MM.1S (cell line): ENCODE data around the gene CACNA1D.

Experiments used
- DNase-seq: peaks from one replicate; pipeline ENCODE4 v3.0.0-alpha.2; 2015
- H2AFZ ChIP-seq: fragments of 300-600 bp; sonication (generic); 2 replicates; pipeline ENCODE4 v1.6.0; 2016; ENCODE audit warnings: antibody characterized with exemption, low read length
- H3F3A ChIP-seq: fragments of 300-600 bp; sonication (generic); 2 replicates; pipeline ENCODE4 v1.6.1; 2016; ENCODE audit warnings: mild to moderate bottlenecking, antibody characterized with exemption, low read length, moderate library complexity, mixed read lengths; ENCODE audit not compliant: insufficient read depth
- H3K27ac ChIP-seq: fragments of 300-600 bp; sonication (generic); 2 replicates; pipeline ENCODE4 v1.5.1; 2016; ENCODE audit warnings: mild to moderate bottlenecking, low read length
- H3K27me3 ChIP-seq: fragments of 300-600 bp; sonication (generic); replicated peaks from 2 replicates; pipeline ENCODE4 v1.6.0; 2016; ENCODE audit warnings: low read length; ENCODE audit not compliant: insufficient read depth
- H3K36me3 ChIP-seq: fragments of 300-600 bp; sonication (generic); replicated peaks from 2 replicates; pipeline ENCODE4 v1.6.1; 2016; ENCODE audit warnings: mild to moderate bottlenecking, low read length, mixed read lengths; ENCODE audit not compliant: insufficient read depth
- H3K4me1 ChIP-seq: fragments of 300-600 bp; sonication (generic); 2 replicates; pipeline ENCODE4 v1.6.1; 2016; ENCODE audit warnings: low read length, mixed read lengths
- H3K4me2 ChIP-seq: fragments of 300-600 bp; sonication (generic); 2 replicates; pipeline ENCODE4 v1.6.0; 2016; ENCODE audit warnings: low read depth, low read length
- H3K4me3 ChIP-seq: fragments of 300-600 bp; sonication (generic); 2 replicates; pipeline ENCODE4 v1.5.1; 2016; ENCODE audit warnings: low read length, mixed read lengths
- H3K79me2 ChIP-seq: fragments of 300-600 bp; sonication (generic); 2 replicates; pipeline ENCODE4 v1.6.1; 2016; ENCODE audit warnings: mixed run types, low read length, mixed read lengths
- H3K9ac ChIP-seq: fragments of 300-600 bp; sonication (generic); 2 replicates; pipeline ENCODE4 v1.6.1; 2016; ENCODE audit warnings: low read length, mixed read lengths
- H3K9me2 ChIP-seq: fragments of 300-600 bp; sonication (generic); replicated peaks from 2 replicates; pipeline ENCODE4 v1.6.1; 2016; ENCODE audit warnings: mild to moderate bottlenecking, low read length, mixed read lengths; ENCODE audit not compliant: insufficient read depth
- H3K9me3 ChIP-seq: fragments of 300-600 bp; sonication (generic); replicated peaks from 2 replicates; pipeline ENCODE4 v1.6.1; 2016; ENCODE audit warnings: mild to moderate bottlenecking, low read length, mixed read lengths; ENCODE audit not compliant: insufficient read depth
- H4K20me1 ChIP-seq: fragments of 300-600 bp; sonication (generic); 2 replicates; pipeline ENCODE4 v1.6.1; 2016; ENCODE audit warnings: mild to moderate bottlenecking, low read length, moderate library complexity, mixed read lengths; ENCODE audit not compliant: insufficient read depth
- EZH2 ChIP-seq: fragments of 300-600 bp; sonication (generic); optimal IDR thresholded peaks from 2 replicates; pipeline ENCODE3; 2017; ENCODE audit warnings: low read depth, mild to moderate bottlenecking, antibody characterized with exemption, low read length, mixed read lengths
- EZH2phosphoT487 ChIP-seq: fragments of 300-600 bp; sonication (generic); IDR thresholded peaks from 2 replicates; pipeline ENCODE4 v1.6.1; 2018; ENCODE audit warnings: antibody characterized with exemption, low read length
- TF ChIP-seq, protein P1 (sequence below): fragments of 300-600 bp; sonication (generic); IDR thresholded peaks from 2 replicates; pipeline ENCODE4 v1.5.1; 2016; ENCODE audit warnings: antibody characterized with exemption, low read length, mixed read lengths

Gene CACNA1D

DNA sequence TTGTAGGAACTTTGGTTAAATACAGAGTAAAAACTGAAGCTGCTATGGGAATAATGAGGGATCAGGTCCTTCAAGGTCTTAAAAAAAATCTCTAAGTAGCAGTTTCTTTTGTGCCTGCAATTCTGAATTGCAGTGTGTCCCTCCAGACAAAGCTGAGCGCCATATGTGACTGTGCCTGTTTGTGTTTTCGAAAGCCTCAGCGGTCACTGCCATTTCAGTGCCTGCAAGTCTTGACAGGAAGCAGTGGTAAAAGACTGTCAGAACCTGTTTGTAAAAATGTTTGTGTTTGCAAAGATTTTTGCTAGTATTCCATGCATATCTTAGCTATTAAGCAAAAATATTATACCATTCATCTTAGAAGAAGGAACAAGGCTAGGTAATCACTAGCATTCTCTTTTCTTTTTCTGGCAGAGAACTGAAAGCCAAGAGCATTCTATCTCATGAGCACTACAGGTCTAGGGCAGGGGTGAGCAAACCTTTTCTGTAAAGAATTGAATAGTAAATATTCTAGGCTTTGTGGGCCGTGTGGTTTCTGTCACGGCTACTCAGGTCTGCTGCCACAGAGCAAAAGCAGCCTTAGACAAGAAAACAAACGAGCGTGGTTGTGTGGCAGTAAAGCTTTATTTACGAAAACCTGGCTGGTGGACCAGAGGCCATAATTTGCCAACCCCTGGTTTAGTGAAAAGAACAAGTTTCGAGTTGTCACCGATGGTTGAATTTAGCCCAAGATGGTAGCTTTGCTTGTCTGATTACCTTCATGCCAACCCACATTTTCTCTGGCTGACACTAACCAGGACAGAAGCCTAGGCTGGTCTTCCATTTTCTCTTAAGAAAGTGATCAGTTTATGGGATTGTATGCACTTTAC is 134.4 kb downstream of the CACNA1D start:
- H3K36me3 ChIP-seq, result no peaks in the 10 kb centered on the region
- H3K4me3 ChIP-seq, result no peak overlapping the region
- DNase-seq, result no peak
- no peak overlapping the region for H2AFZ ChIP-seq
- no peak overlapping the region for H3K9ac ChIP-seq
- H3K4me1 ChIP-seq, result no peaks in the 10 kb centered on the region
- no peaks in the 10 kb centered on the region for H3K27me3 ChIP-seq
- no peaks in the 10 kb centered on the region for H3K79me2 ChIP-seq
- H3K27ac ChIP-seq, result no peak overlapping the region
- H3K4me2 ChIP-seq, result no peak overlapping the region
- no peaks in the 10 kb centered on the region for H4K20me1 ChIP-seq
- no peak for TF ChIP-seq EZH2phosphoT487
- TF ChIP-seq, protein P1, sequence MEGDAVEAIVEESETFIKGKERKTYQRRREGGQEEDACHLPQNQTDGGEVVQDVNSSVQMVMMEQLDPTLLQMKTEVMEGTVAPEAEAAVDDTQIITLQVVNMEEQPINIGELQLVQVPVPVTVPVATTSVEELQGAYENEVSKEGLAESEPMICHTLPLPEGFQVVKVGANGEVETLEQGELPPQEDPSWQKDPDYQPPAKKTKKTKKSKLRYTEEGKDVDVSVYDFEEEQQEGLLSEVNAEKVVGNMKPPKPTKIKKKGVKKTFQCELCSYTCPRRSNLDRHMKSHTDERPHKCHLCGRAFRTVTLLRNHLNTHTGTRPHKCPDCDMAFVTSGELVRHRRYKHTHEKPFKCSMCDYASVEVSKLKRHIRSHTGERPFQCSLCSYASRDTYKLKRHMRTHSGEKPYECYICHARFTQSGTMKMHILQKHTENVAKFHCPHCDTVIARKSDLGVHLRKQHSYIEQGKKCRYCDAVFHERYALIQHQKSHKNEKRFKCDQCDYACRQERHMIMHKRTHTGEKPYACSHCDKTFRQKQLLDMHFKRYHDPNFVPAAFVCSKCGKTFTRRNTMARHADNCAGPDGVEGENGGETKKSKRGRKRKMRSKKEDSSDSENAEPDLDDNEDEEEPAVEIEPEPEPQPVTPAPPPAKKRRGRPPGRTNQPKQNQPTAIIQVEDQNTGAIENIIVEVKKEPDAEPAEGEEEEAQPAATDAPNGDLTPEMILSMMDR, result no peak
- TF ChIP-seq EZH2, result no peak
- H3K9me2 ChIP-seq, result no peaks in the 10 kb centered on the region
- H3F3A ChIP-seq, result no peaks in the 10 kb centered on the region
- H3K9me3 ChIP-seq, result no peaks in the 10 kb centered on the region

DNA sequence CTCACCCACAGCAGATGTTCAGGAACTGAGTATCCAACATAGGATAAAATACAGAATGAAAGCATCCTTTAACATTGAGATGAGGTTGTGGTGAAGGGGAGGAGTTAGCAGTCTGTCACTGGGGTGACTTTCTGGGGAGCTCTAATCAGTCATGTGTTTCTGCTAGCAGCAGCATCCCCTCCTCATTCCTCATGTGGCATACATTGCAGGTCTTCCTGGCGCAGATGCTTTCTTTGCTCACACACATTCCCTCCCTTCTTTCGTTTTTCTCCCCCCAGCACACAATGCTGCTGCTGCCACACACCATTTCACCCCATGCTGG is 135.0 kb downstream of the CACNA1D start:
- Histone ChIP-seq H3K4me2 (no peak overlapping the region), H3K9ac (no peak overlapping the region), H4K20me1 (no peaks in the 10 kb centered on the region)

DNA sequence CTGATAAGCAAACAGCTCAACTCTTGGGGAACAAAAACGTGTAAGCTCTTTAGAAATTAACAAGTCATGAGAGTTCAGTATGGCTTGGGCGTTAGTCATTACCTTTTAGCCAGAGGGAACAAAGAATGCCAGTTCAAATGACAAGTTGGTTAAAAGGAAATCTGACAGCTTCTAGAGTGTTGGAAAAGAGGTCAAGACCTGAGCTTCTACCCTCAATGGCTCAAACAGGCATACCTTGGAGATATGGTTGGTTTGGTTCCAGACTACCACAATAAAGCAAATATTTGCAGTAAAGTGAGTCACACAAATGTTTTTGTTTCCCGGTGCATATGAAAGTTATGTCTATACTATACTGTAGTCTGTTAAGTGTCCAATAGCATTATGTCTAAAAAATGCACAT is 136.1 kb downstream of the CACNA1D start:
- TF ChIP-seq, protein P1, result no peak

More for the DNA sequence above, 135.0 kb downstream of the CACNA1D start:
- no peak overlapping the region for H2AFZ ChIP-seq
- no peak for DNase-seq
- no peaks in the 10 kb centered on the region for H3K9me2 ChIP-seq
- H3F3A ChIP-seq, result no peaks in the 10 kb centered on the region
- H3K4me1 ChIP-seq, result no peaks in the 10 kb centered on the region
- TF ChIP-seq, protein P1, result no peak
- TF ChIP-seq EZH2, result no peak
- TF ChIP-seq EZH2phosphoT487, result no peak
- no peaks in the 10 kb centered on the region for H3K36me3 ChIP-seq
- H3K4me3 ChIP-seq, result no peak overlapping the region
- H3K79me2 ChIP-seq, result no peaks in the 10 kb centered on the region
- H3K9me3 ChIP-seq, result no peaks in the 10 kb centered on the region
- no peaks in the 10 kb centered on the region for H3K27me3 ChIP-seq
- no peak overlapping the region for H3K27ac ChIP-seq

More for the DNA sequence above, 136.1 kb downstream of the CACNA1D start:
- H3K27ac ChIP-seq, result no peak overlapping the region
- H3K9me3 ChIP-seq, result no peaks in the 10 kb centered on the region
- no peaks in the 10 kb centered on the region for H3K9me2 ChIP-seq
- no peaks in the 10 kb centered on the region for H3K27me3 ChIP-seq
- no peak overlapping the region for H3K4me3 ChIP-seq
- no peak for DNase-seq
- no peaks in the 10 kb centered on the region for H4K20me1 ChIP-seq
- no peaks in the 10 kb centered on the region for H3K36me3 ChIP-seq
- no peaks in the 10 kb centered on the region for H3K79me2 ChIP-seq
- no peak overlapping the region for H3K9ac ChIP-seq
- H3F3A ChIP-seq, result no peaks in the 10 kb centered on the region
- H2AFZ ChIP-seq, result no peak overlapping the region
- no peaks in the 10 kb centered on the region for H3K4me1 ChIP-seq
- no peak overlapping the region for H3K4me2 ChIP-seq
